ES-I3 (cell line): ENCODE results near the gene PRSS53.
A peak's percentile ranks its signal among the peaks of the same experiment; 100 is the strongest.

ENCODE experiments used
- H3K36me3 ChIP-seq: 2 replicates; pipeline ENCODE4 v1.6.1; 2013; ENCODE audit warnings: mild to moderate bottlenecking, low read length, control low read depth, moderate library complexity; ENCODE audit not compliant: insufficient read depth
- H3K4me1 ChIP-seq: 2 replicates; pipeline ENCODE4 v1.6.1; 2013; ENCODE audit warnings: mild to moderate bottlenecking, control low read depth, low read length; ENCODE audit not compliant: insufficient read depth
- H3K9ac ChIP-seq: 2 replicates; pipeline ENCODE4 v1.6.1; 2013; ENCODE audit warnings: low read depth, mild to moderate bottlenecking, low read length, moderate library complexity
- H3K9me3 ChIP-seq: 2 replicates; pipeline ENCODE4 v1.6.1; 2013; ENCODE audit warnings: mild to moderate bottlenecking, low read length, moderate library complexity; ENCODE audit not compliant: control insufficient read depth, insufficient read depth

The PRSS53 gene

DNA sequence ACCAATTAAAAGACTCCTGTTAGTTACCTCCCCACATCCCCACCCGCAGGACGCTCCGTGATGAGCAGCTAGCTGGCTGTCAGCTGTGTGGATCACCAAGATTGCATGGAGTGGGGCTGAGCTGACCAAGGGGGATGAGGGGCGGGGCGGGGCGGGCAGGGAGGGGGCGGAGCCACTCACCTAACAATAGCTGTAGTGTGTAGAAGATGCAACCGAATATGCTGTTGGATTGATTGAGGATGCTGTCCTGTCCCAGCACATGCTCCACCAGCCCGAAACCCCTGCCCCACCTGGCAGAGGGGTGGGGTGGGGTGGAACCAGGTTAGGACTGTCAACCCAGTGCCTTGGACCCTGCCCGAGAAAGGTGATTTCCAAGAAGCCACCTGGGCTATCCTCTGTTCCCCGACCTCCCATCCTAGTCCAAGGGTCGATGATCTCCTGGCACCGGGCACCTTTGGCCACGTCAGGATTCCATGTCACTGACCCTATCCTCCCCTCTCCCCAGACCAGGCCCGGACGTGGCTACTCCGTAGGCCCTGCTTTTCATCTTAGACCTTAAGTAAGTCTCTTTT lies 4.5 kb upstream of the PRSS53 start:
- Histone ChIP-seq H3K9me3 (no peaks in the 10 kb centered on the region), H3K9ac (peak overlapping the region; percentile 84; the same call in 1 of the 2 replicates), H3K4me1 (peaks cover 3% of the 10 kb centered on the region; the same call in 1 of the 2 replicates), H3K36me3 (0 out of 2 replicates have a peak, but pooled peaks cover 9% of the 10 kb centered on the region)

DNA sequence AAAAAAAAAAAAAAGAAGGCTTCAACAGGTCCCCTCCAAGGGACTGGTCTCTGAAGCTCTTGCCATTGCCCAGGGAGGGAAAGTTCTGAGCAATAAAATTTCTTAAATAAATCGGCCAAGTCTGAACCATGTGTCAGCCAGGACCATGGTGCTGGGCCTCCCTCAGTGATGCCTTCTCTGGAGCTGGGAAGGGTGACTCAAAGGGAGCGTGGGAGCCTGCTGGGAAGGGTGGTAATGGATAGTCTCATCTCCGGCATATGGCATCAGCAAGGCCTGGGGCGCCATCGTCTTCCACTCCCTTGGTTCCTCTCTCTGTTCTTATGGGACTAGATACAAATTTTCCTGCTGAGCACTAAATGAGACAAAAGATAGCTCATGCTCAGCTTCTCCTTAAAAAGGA lies 3.6 kb upstream of the PRSS53 start:
- H3K4me1 ChIP-seq: peaks cover 3% of the 10 kb centered on the region; the same call in 1 of the 2 replicates
- no peaks in the 10 kb centered on the region for H3K9me3 ChIP-seq
- 0 out of 2 replicates have a peak, but pooled peaks cover 9% of the 10 kb centered on the region for H3K36me3 ChIP-seq
- no peak overlapping the region for H3K9ac ChIP-seq

DNA sequence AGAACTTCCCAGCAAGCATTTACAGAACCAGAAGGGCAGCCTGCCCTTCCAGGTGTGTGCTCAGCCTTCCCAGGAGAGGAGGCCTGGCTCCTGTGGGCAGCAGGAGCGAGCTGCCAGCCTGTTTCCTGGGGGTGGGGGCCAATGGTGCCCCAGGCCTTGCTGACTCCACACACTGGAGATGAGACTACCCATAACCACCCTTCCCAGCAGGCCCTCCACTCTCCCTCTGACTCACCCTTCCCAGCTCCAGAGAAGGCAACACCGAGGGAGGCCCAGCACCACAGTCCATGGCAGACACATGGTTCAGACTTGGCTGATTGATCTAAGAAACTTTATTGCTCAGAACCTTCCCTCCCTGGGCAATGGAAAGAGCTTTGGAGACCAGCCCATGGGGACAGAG lies 1.8 kb upstream of the PRSS53 start:
- Histone ChIP-seq H3K4me1 (peaks cover 3% of the 10 kb centered on the region; the same call in 1 of the 2 replicates), H3K9me3 (no peaks in the 10 kb centered on the region), H3K36me3 (0 out of 2 replicates have a peak, but pooled peaks cover 9% of the 10 kb centered on the region), H3K9ac (no peak overlapping the region)

DNA sequence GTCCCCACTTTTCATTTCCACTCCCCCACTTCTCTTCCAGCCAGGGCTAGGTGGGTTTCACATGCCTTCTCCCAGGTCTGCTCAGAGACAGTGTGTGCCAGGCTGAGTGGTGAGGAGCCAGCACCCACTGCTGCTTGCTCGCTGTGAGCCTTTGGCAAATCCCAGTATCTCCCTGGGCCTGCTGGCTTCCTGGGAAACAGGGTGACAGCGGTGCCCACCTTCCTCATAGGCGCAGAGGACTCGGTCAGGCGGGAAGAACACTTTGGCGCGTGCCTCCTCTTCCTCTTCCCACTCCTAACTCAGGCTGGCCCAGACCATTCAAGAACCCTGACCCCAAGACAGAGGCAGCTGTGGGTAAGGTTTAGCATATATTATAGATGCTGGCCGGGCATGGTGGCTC lies 456 bp upstream of the PRSS53 start:
- Histone ChIP-seq H3K36me3 (0 out of 2 replicates have a peak, but pooled peaks cover 9% of the 10 kb centered on the region), H3K9me3 (no peaks in the 10 kb centered on the region), H3K9ac (no peak overlapping the region), H3K4me1 (peaks cover 3% of the 10 kb centered on the region; the same call in 1 of the 2 replicates)

DNA sequence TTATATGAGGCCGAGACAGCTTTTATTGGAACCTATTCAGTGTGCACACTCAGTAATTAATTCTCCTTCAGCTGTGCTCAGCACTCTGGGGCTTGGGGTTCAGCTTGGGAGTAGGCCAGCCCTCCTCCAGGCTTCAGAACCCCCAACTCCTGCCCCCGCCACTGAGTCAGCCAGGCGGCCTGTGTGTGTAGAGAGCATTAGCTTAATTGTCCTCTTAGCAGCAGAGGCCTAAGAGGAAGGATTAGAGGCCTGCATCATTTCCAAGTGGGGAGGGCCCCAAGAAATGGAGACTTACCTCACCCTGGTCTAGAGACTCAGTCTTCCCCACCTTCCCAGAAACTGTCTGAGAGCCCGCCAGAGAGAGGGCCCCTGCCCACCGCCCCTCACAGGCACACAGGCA lies 772 bp downstream of the PRSS53 start:
- H3K4me1 ChIP-seq: peaks cover 3% of the 10 kb centered on the region; the same call in 1 of the 2 replicates
- no peak overlapping the region for H3K9ac ChIP-seq
- 0 out of 2 replicates have a peak, but pooled peaks cover 9% of the 10 kb centered on the region for H3K36me3 ChIP-seq
- H3K9me3 ChIP-seq: no peaks in the 10 kb centered on the region

DNA sequence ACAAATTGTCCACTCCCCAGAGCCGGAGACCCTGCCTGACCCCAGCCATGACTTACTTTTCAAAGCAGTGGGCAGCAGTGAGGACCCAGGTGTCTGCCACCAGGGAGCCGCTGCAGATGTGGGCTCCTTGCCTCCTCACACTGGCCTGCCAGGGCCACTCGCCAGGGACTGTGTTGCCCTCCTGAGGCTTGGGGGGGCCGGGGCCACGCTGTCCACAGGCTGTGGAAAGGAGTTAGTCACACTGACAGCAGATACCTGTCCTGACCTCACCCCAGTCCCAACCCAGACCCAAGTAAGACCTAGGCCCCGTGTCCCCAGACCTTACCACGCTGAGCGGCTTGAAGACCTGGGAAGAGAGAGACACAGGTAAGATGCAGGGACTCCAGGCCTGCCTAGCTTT lies 1.3 kb downstream of the PRSS53 start:
- Histone ChIP-seq H3K9ac (no peak overlapping the region), H3K9me3 (no peaks in the 10 kb centered on the region), H3K36me3 (0 out of 2 replicates have a peak, but pooled peaks cover 9% of the 10 kb centered on the region), H3K4me1 (no peaks in the 10 kb centered on the region)

DNA sequence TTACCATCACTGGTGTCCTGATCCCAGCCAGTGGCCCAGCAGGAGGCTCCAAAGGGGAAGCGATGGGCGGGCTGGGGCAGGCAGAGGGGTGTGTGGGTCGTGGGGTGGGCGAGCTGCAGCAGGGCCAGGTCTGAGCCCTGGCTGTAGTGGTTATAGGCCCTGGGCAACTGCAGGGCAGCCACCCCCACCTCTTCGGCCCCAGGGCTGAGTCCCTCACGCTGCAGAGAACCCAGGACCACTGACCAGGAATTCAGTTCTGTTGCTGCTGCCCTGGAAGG lies 2.2 kb downstream of the PRSS53 start:
- Histone ChIP-seq H3K9me3 (no peaks in the 10 kb centered on the region), H3K36me3 (0 out of 2 replicates have a peak, but pooled peaks cover 9% of the 10 kb centered on the region), H3K4me1 (no peaks in the 10 kb centered on the region), H3K9ac (no peak overlapping the region)

DNA sequence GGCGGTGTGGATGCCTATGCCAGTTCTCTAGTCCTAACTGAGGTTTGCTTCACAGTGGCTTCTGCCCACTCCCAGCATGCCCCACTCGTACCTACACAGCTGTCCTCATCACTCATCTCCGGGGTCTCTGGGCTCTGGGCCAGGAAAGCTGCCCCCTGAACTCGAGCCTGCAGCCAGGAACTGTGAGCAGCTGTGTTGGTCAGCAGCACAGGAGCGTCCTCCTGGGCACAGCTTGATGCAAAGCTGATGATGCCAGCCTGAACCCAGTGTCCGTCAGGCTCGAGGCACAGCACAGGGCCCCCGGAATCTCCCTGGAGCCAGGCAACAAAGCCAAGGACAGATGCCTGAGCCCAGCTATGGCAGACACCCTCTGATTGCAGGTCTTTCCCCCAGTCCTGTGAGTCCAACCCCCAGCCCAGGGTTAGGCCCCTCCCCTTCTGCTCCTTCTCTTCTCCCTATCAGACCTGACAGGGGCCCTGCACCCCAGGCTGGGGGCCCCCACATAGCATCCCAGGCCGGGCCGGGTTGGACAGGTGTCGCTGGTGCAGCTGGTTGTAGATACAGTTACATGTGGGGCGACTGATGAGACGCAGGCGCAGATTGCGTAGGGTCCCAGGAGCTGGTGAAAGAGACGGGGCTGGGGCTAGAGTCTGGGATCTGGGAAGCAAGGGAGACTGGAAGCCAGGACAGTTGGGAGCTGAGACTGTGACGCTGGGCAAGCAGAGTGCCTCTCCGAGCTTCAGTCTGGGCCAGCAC lies 2.7 kb downstream of the PRSS53 start:
- Histone ChIP-seq H3K4me1 (no peaks in the 10 kb centered on the region), H3K9me3 (no peaks in the 10 kb centered on the region), H3K9ac (no peak overlapping the region), H3K36me3 (0 out of 2 replicates have a peak, but pooled peaks cover 9% of the 10 kb centered on the region)

DNA sequence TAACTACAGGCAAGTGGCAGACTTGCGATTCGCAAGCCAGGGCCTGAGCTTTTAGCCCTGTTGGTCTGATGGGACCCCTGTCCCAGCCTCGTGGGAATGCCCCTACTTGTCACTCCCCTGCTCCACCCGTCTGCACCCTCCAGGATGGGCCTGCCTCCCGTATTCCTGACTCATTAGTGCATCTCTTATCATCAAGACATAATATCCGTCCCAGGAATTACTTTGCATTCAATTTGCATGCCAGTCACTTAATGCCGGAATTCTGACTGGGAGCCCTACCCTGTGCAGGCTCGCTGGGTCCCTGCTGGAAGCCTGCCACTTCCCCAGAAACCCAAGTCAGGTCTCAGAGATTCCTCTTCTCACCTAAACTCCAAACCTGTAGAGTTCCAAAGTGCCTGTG lies 3.3 kb downstream of the PRSS53 start:
- Histone ChIP-seq H3K4me1 (no peaks in the 10 kb centered on the region), H3K9me3 (no peaks in the 10 kb centered on the region), H3K36me3 (0 out of 2 replicates have a peak, but pooled peaks cover 6% of the 10 kb centered on the region), H3K9ac (no peak overlapping the region)

DNA sequence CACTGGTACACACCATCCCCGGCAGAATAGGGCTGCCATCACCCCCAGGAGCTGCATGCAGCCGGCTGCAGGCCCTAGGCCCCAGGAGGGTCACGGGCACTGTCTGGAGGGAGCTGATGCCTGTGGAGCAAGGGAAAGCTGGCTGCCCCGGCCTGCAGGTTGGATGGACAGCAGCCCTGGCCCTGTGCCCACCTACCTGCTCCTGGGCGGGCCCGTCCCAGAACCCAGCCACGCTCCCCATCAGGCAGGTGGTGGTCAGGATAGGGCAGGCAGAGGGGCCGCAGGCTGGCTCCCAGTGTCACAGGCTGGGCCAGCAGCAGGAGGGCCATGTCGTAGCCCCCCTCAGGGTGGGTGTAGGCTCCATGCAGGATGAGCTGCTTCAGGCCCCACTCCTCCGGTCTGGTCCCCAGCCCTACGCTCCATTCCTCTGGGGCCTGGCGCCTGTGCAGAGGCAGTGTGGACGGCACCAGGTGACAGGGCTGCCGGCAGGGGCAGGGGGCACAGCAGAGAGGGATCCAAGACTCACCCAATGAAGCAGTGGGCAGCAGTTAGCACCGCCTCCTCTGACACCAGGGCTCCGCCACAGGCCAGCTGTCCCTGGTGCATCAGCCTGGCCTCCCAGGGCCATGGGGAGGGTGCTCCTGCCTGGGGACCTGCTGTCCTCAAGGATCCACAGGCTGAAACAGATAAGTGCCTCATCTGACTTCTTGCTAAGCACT lies 4.0 kb downstream of the PRSS53 start:
- Histone ChIP-seq H3K9ac (no peak overlapping the region), H3K36me3 (peaks cover 4% of the 10 kb centered on the region; the same call in 1 of the 2 replicates), H3K4me1 (no peaks in the 10 kb centered on the region), H3K9me3 (no peaks in the 10 kb centered on the region)

DNA sequence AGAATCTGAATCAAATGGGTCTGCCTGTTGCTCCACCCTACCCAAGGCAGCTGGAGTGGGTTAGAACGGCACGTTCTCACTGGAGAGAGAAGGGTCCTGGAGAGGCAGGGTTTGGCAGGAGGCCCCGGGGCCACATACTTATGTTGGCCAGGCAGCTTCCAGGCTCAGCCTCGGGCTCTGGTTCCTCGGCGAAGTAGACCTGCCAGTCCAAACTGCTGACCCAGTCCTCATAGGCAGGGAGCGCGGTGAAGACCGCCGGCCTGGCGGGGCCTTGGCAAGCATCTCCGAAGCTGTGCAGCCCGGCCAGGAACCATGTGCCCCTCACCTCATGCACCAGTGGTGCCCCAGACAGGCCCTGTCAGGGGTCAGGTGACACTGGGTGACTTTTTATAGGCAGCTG lies 4.8 kb downstream of the PRSS53 start:
- no peak overlapping the region for H3K9ac ChIP-seq
- H3K4me1 ChIP-seq: no peaks in the 10 kb centered on the region
- H3K36me3 ChIP-seq: peaks cover 4% of the 10 kb centered on the region; the same call in 1 of the 2 replicates
- no peaks in the 10 kb centered on the region for H3K9me3 ChIP-seq

DNA sequence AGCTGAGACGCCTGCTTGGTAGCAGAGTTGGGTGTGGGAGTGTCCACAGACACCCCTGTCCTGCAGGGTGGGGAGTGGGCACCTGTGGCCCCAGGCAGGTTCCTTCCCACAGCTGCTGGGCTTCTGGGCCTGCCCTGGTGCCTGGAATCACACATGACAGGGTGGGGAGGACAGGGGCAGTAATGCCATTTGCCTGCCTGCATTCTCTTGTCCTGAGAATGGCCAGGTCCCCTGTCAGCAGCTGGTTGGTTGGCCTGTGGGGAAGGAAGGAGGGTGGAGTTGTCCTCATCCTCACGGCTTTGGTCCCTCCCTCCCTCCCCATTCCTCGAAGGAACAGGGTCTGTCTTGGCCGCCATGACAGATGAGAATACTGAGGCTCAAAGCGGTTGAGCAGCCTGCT lies 5.2 kb downstream of the PRSS53 start:
- peaks cover 4% of the 10 kb centered on the region; the same call in 1 of the 2 replicates for H3K36me3 ChIP-seq
- no peaks in the 10 kb centered on the region for H3K9me3 ChIP-seq
- H3K4me1 ChIP-seq: no peaks in the 10 kb centered on the region
- H3K9ac ChIP-seq: no peak overlapping the region

DNA sequence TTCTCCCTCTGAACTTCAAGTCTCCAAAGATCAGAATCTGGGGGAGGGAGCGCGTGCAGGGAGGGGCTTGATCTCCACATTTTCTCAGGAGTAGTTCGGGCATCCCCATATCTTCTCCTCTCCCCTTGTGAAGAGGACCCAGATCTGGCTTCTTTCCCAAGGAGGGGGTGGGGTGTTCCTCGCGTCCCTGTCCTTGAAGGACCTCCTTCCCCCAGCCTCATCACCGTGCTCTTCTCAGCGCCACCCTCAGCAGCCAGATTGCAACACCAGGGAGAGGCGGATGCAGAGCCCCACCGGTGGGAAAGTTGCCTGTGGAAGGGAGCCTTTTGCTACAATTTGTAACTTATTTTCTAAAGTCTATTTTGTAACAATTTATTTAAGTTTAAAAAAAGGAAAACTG lies 5.7 kb downstream of the PRSS53 start:
- Histone ChIP-seq H3K9ac (no peak overlapping the region), H3K36me3 (peaks cover 4% of the 10 kb centered on the region; the same call in 1 of the 2 replicates), H3K4me1 (no peaks in the 10 kb centered on the region), H3K9me3 (no peaks in the 10 kb centered on the region)

DNA sequence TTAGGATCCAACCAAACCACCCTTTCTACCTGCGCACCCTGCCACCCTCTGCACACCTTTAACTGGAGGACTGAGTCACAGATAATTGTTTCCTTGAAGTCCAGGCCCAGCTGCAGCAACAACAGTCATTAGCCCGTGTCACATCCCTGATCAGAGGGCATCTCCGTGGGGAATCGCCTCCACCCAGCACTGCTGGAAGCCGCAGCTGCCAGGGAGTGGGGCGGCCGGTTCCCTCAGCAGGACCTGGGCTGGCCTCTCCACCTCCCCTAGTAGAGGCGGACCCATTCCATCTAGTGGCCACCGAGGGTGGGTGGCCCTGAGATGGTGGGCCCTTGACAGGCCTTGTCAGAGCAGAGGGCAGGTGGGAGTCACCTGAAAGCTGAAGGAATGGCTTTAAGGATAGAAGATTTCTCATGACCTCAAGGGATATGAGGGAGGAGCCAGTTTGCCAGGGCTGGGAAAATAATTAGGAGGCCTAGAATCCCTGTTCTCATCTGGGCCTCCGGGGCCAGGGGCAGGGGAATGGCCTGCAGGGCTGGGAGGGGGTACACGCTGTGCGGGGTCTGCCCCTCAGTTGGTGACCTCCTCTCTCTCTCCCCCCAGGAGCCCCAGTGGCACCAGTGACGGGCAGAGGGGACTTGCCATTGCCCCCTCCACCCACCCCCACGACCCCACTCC lies 6.2 kb downstream of the PRSS53 start:
- no peaks in the 10 kb centered on the region for H3K4me1 ChIP-seq
- no peaks in the 10 kb centered on the region for H3K9me3 ChIP-seq
- no peak overlapping the region for H3K9ac ChIP-seq
- peaks cover 4% of the 10 kb centered on the region; the same call in 1 of the 2 replicates for H3K36me3 ChIP-seq
